Gastroesophageal sphincter (tissue), 4 donors: Measurements from ENCODE around the gene IMMT. TPM values are rescaled to one million over a fixed set of nuclear protein-coding genes. Genes with fewer than 3 reads are reported as not detected.

Source experiments
- ATAC-seq: fragments of 150-250 bp; one replicate; pipeline ENCODE4 v1.9.1; 2016; ENCODE audit warnings: mild to moderate bottlenecking, moderate library complexity
- H3K27ac ChIP-seq, 4 donors: fragments of 200-600 bp; sonication (generic) in 3 of 4; 1 replicate in 3 of 4; 2 replicates in 1 of 4; pipeline ENCODE4 v1.5.1; 2016 to 2019
- H3K27me3 ChIP-seq: fragments of 200-600 bp; sonication (generic); one replicate; pipeline ENCODE4 v1.5.1; 2019
- H3K36me3 ChIP-seq, 2 donors: fragments of 200-600 bp; sonication (generic); one replicate each; pipeline ENCODE4 v1.5.1; 2019; ENCODE audit warnings: control low read depth in 1 of 2
- H3K4me1 ChIP-seq, 3 donors: fragments of 200-600 bp; sonication (generic); 1 replicate in 2 of 3; 2 replicates in 1 of 3; pipeline ENCODE4 v1.5.1; 2016 to 2019; ENCODE audit warnings: control low read depth in 2 of 3
- H3K4me3 ChIP-seq, 2 donors: fragments of 200-600 bp; sonication (generic); one replicate each; pipeline ENCODE4 v1.5.1; 2019; ENCODE audit warnings: mild to moderate bottlenecking in 1 of 2, moderate library complexity in 1 of 2
- H3K9me3 ChIP-seq, 3 donors: fragments of 200-600 bp; sonication (generic); one replicate each; pipeline ENCODE4 v1.5.1; 2017 to 2019; ENCODE audit warnings: control low read depth in 2 of 3
- CTCF ChIP-seq, 4 experiments: fragments of 200-600 bp in 2 of 4; fragments of 450-650 bp in 2 of 4; sonication (generic) in 1 of 4; IDR thresholded peaks; one replicate each; pipeline ENCODE4 v1.5.1; 2017 to 2019; ENCODE audit warnings: antibody characterized with exemption in 4 of 4, mild to moderate bottlenecking in 2 of 4, moderate library complexity in 2 of 4
- EP300 ChIP-seq: sonication (generic); formaldehyde crosslinking; IDR thresholded peaks from one replicate; pipeline ENCODE4 v1.6.1; 2017; ENCODE audit warnings: antibody characterized with exemption, mild to moderate bottlenecking
- POLR2A ChIP-seq, 2 donors: fragments of 450-650 bp; IDR thresholded peaks; one replicate each; pipeline ENCODE4 v1.6.1; 2017; ENCODE audit warnings: antibody characterized with exemption in 2 of 2, mild to moderate bottlenecking in 2 of 2, moderate library complexity in 1 of 2
- POLR2AphosphoS5 ChIP-seq: sonication (generic); formaldehyde crosslinking; IDR thresholded peaks from one replicate; pipeline ENCODE4 v1.6.1; 2017; ENCODE audit warnings: antibody characterized with exemption
- WGBS, 2 donors: methylation state at CpG; one replicate each; pipeline ENCODE4 v1.1.5; 2018; ENCODE audit warnings: low coverage in 1 of 2; 5-methylcytosine and 5-hydroxymethylcytosine counted together
- total RNA-seq, 4 donors: library from RNA; depleted of rRNA; stranded (reverse); fragments of >200 nt; gene quantifications; one replicate each; pipeline ENCODE4 v1.1.0, GENCODE V29; 2016

Gene IMMT
- total RNA-seq, 4 donors from 2014 or later: 57.3 to 72.3 (median 63.1) TPM

- TF ChIP-seq POLR2AphosphoS5 (no peak), EP300 (no peak), CTCF (IDR thresholded peaks at IDR 0.05) (no peak), POLR2A (IDR thresholded peaks at IDR 0.05) (no peak)
- 60 to 64% methylated on average over 9 to 12 of the region's 12 CpGs for WGBS, 2 donors
- no peak for ATAC-seq
Observed at GRCh38 chr2:86235196-86235980, 40.1 kb upstream of the IMMT start.

GRCh38 chr2:86234563-86235131 is 39.4 kb upstream of the IMMT start:
- Histone ChIP-seq H3K4me3 (no peak overlapping the region), H3K9me3 (no peaks in the 10 kb centered on the region), H3K27ac (peak overlapping the region; percentile 34 to 98 (median 78)), H3K4me1 (peaks cover 0 to 37% (median 7%) of the 10 kb centered on the region in 3 donors), H3K36me3 (peaks cover 0 to 8% of the 10 kb centered on the region in 2 donors), H3K27me3 (no peaks in the 10 kb centered on the region)
- WGBS, 2 donors: 16 to 21% methylated on average over 3 of the region's 3 CpGs
- no peak for TF ChIP-seq CTCF (IDR thresholded peaks at IDR 0.05)
- TF ChIP-seq POLR2AphosphoS5: peak; percentile 59
- TF ChIP-seq POLR2A (IDR thresholded peaks at IDR 0.05): no peak
- TF ChIP-seq EP300: no peak
- peak; percentile 47 for ATAC-seq

More at GRCh38 chr2:86235196-86235980, 40.1 kb upstream of the IMMT start:
- Histone ChIP-seq H3K36me3 (peaks cover 0 to 8% of the 10 kb centered on the region in 2 donors), H3K27me3 (no peaks in the 10 kb centered on the region), H3K9me3 (no peaks in the 10 kb centered on the region), H3K4me3 (no peak overlapping the region), H3K4me1 (peaks cover 0 to 39% (median 7%) of the 10 kb centered on the region in 3 donors), H3K27ac (peak overlapping the region; percentile 34 to 98 (median 78))

GRCh38 chr2:86233436-86233835 is 38.2 kb upstream of the IMMT start:
- H3K27ac ChIP-seq: peak overlapping the region in 3 of 4 donors; percentile 77 to 98 (median 80)
- no peaks in the 10 kb centered on the region for H3K9me3 ChIP-seq
- ATAC-seq: no peak
- WGBS, 2 donors: 15 to 53% methylated on average over 2 to 4 of the region's 4 CpGs
- no peak overlapping the region for H3K4me3 ChIP-seq
- no peak for TF ChIP-seq POLR2AphosphoS5
- no peak for TF ChIP-seq POLR2A (IDR thresholded peaks at IDR 0.05)
- TF ChIP-seq CTCF (IDR thresholded peaks at IDR 0.05): no peak
- no peak for TF ChIP-seq EP300
- H3K27me3 ChIP-seq: no peaks in the 10 kb centered on the region
- H3K4me1 ChIP-seq: peaks cover 0 to 29% (median 7%) of the 10 kb centered on the region in 3 donors
- peaks cover 0 to 8% of the 10 kb centered on the region in 2 donors for H3K36me3 ChIP-seq

GRCh38 chr2:86232910-86233309 is 37.6 kb upstream of the IMMT start:
- TF ChIP-seq POLR2A (IDR thresholded peaks at IDR 0.05) (no peak), CTCF (IDR thresholded peaks at IDR 0.05) (no peak), POLR2AphosphoS5 (no peak), EP300 (no peak)
- H3K9me3 ChIP-seq: no peaks in the 10 kb centered on the region
- WGBS, 2 donors: 60 to 73% methylated on average over 1 to 6 of the region's 6 CpGs
- H3K36me3 ChIP-seq: peaks cover 0 to 8% of the 10 kb centered on the region in 2 donors
- H3K4me3 ChIP-seq: no peak overlapping the region
- H3K27ac ChIP-seq: peak overlapping the region in 3 of 4 donors; percentile 42 to 98 (median 80)
- H3K27me3 ChIP-seq: no peaks in the 10 kb centered on the region
- no peak for ATAC-seq
- H3K4me1 ChIP-seq: peaks cover 0 to 26% (median 7%) of the 10 kb centered on the region in 3 donors
